NOMO-1 (cell line): ENCODE data around the gene DAO.
"Not testable (repeated sequence)": the region's sequence is repeated elsewhere in the genome, so short reads cannot be mapped to it uniquely, and the experiment has no call there.

ENCODE experiments used
- DNase-seq, 2 experiments: peaks; one replicate each; lab custom pipeline; 2025; ENCODE audit not compliant: unreplicated experiment in 2 of 2; lab: John Stamatoyannopoulos, UW

DAO gene

DNA sequence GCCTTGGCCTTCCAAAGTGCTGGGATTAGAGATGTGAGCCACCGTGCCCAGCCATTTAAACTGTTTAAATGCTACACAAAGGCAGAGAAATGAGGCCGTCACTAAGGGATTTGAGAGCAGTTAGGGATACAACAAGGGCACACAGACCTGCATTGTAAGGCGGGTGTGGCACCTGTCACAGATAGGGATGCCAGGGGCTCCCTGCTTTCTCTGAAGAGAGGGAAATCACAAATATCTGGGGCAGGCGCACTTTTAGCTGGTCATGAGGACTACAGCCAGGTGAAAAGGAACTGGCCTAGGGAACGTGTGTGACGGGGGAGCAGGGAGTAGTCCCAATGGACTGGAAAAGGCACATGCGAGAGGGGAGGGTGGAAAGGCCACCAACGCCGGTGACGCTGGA, 32.2 kb upstream of the DAO start:
- DNase-seq: no peak

DNA sequence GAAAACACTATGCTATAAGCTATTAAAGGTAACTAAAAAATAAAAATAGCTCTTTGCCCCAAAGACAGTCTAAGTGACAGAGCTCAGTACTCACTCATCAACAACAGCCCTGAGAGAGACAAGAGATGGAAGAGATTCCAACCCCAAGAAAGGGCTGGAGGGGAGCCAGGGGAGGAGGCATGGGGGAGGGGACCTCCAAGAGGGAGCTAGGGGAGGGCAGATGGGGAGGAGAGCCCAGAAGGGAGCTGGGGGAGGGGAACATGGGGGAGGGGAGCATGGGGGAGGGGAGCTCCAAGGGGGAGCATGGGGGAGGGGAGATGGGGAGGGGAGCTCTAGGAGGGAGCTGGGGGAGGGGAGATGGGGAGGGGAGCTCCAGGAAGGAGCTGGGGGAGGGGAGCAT, 30.2 kb upstream of the DAO start:
- DNase-seq: no peak

DNA sequence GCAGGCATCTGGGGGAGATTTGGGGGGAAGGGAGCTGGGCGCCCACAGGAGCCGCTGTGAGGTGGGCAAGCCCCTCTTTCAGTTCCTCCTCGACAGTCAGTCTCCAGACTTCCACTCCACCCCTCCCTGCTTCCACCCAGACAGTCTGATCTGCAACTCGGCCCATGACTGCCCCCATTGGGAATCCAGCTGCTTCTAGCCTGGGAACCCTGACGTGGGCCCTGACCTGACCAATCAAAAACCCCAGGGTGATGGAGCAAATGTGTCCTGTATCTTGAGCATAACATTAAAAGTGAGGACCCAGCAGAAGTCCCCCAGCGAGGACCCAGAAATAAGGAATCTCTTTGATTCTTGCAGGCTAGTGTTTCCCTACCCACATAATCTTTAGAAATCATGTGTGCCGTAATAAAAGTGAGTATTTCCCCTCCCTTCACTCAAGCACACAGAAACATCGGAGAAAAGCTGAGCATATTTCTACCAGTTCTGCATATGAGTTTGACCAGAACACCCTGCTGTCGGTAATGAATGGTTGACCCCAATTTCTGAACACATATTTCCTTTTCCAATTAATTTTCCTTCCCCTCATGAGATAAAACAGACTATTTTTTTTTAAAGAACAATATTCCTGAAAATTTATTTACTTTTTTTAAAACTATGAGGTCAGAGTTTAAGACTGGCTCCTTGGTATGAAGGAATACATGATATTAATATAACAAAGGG, 28.9 kb upstream of the DAO start:
- DNase-seq: peak; percentile 71 to 74

DNA sequence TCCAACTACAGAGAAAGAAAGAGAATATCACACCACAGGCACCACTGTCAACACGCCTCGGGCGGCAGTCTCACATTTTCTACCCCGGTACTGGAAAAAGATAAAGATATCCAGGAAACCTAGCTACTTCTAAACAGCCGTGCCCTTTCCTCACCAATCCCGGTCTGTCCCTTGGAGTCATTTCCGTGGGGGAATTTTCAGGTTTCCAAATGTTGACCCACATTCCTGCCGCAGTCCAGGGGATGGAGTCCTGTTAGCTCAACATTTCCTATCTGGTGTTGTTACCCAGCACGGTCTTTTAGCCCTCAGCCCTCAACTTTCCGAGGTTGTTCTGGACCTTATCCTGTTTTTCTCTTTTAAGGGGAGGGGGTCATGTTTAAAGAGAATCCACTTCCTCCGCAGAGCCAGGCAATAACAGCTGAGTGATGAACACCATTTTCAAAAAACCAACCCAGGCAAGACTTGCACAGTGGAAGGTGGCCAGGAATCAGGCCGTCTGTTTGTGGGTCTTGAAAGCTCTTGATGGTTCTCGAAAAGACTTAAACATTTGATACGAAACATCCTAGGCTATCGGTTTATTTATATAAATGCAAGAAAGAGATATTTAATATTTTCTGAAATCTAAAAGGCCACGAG, 27.1 kb upstream of the DAO start:
- no peak for DNase-seq

DNA sequence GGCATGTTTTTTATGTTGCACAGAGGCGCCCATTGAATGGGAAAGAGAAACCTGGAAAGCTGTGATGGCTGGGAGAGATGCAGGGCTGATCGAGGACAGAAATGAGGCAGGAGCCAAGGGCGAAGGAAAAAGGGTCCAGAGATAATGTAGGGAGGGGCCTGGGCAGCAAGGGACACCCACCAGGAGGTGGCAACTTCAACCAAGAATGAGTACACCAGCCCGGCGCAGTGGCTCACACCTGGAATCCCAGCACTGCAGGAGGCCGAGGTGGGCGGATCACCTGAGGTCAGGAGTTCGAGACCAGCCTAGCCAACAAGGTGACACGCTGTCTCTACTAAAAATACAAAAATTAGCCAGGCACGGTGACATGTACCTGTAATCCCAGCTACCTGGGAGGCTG, 26.5 kb upstream of the DAO start:
- DNase-seq: no peak

DNA sequence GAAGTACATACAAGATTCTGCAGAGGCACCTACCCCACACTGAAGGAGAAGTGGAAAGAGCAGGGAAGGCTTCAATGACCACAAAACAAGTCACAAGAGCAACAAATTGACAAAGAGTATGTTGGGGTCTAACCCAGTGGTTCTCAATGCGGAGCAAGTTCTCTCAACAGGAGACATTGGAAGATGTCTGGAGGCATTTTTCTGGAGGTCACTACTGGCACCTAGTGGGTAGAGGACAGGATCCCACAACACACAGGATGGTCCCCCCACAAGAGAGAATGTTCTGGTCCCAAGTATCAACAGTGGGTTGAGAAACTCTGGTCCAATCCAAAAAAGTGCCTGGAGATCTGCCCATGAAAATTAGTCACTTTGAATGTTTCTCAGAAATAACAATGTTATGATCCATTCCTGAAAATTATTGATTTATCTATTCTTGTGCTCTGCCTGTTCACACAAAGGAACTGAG, 25.9 kb upstream of the DAO start:
- no peak for DNase-seq

DNA sequence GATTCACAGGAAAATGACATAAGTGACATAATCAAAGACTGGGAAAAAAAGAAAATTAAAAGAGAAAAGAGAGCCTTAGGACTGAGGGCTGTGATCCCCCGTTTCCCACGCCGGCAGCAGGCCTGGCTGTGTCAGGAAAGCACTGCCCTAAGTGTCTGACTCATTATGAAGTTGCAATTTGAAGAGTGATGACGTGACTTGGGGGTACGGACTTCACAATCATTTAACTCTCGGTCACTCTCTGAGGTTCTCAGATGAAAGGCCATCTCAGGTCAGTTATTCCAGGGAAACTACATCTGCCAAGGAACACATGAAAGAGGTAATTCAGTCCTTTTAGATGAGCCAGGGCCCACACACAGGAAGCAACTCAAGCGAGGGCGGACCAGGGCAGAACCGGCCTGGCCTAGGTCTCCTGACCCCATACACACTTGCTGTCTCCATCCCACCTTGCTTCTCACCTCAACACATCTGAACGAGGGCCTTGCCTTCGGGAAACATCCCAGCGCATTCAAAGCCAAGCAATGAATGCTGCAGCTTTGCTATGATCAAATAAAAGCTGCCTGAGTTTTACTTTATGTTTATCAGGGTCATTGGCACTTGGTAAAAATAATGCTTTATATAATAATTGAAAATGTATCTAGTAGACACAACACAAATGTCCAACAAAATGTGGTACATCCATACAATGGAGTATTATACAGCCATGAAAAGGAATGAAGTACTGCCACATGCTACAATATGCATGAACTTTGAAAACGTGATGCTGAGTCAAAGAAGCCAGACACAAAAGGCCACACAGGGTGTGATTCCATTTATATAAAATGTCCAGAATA, 25.2 kb upstream of the DAO start:
- no peak for DNase-seq

DNA sequence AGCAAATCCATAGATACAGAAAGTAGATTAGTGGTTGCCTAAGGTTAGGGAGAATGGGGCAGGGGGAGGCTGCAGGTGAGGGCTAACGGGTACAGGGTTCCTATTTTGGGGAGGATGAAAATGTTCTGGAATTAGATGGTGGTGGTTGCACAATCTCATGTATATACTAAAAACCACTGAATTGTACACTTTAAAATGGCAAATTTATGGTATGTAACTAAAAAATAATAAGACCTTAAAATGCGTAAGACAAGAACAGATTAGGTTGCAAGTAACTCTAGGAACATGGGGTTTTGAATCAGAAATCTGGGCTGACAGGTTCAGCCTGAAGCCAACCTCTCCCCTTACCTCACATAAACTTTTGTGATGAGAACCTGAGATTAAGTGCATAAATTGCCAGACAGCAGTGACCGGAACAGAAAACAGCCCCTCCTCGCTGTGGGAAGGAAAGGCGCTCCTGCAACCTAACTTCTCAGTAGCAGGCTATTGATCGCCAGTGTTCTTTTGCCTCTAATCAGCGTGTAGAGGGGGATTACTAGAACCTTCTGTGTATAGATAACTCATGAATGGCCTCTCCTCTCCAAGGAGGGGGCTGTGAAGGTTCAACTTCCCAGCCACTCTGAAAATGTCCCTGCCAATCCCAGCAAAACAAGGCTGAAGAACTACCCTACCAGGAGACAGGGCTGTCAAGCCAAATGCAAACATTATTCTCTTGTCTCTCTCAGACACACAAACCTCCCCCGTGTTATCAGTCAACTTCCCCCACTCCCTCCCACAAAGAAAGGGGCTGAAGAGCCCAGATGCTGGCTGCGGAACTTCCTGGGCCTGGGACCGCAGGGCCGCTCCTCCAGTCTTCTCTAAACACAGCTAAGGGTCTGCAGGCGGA, 24.4 kb upstream of the DAO start:
- DNase-seq: no peak

DNA sequence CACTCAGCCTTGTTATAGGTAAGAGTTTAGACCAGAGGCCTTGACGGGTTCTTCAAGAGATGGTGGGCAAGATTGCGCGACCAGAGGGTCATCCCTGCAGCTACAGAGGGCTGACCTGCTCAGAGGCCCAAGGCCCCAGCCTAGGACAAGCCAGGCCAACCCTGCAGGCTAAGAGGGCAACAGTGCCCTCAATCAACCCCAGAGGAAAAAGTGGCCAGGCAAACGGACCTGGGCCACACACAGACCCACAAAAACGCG, 23.8 kb upstream of the DAO start:
- no peak for DNase-seq

DNA sequence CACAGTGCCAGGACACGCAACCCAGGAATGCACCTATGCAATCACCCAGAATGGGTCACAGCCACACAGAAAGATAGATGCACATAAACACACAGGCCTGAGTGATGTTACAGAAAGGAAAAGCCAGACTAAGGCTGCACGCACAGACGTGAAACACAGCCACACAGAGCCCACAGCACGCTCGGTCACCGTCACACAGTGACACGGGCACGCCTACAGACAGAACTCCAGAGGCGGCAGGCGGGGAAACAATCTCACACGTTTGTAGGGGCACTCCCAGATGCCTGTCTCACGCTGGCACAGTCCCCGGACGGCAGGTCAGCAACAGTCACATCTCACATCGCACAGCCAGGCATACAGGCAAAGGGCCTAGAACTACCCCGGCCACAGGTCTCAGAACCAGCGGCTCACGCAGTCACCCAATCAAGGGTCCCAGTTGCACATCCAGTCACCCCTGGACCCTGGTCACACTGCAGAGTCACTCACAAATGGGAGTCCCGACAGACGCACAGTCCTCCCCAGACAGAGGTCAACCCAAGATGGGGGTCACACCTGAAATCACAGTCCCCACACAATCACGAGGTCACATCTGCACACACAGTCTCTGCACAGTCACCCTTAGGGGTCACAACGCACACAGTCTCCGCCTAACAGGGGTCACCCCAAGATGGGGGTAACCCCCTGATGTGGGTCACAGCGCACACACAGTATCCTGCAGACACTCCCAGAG, 23.3 kb upstream of the DAO start:
- DNase-seq: peak in 1 of 2 experiments; percentile 23

DNA sequence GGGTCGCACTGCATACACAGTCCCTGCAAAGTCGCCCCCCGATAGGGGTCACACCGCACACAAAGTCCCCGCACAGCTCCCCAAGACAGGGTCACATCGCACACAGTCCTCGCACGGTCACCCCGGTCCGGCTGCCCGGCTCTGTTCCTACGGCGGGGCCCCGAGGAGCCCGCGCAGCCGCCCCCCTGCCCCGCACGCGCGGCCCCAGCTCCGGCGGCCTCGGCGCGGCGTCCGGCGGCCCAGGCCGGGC, 22.8 kb upstream of the DAO start:
- no peak for DNase-seq

DNA sequence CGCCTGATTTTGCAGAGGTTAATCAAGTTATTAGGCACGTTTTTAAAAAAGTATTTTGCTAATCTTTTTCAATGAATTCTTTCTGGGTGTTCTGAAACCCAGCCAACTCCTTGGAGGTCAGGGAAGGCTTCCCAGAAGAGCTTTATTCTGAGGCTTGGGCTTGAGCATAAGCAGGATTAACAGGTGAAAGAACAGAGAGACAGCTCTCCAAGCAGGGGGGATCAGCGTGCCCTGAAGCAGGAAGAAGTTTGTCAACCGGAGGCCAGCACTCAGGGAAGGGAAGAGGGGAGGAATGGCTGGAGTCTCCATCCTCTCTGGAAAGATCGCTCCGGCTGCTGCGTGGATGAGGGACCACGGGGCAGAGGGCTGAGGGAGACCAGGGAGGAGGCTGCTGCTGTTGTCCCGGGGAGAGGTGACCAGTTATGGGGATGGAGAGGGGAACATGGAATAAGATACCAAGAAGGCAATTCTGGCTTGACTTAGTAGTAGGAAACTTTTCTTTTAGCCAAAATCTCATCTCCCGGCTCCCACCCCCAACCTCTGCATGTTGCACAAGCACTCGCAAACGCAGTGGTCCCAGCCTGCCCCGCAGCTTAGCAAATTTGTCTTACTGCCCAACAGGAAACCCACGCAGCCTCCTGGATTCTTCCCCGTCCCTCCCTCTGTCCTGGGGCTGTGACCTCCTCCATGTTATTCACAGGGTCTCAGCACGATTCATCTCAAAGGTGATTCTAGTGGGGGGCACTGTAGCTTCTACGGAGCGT, 21.4 kb upstream of the DAO start:
- no peak for DNase-seq

DNA sequence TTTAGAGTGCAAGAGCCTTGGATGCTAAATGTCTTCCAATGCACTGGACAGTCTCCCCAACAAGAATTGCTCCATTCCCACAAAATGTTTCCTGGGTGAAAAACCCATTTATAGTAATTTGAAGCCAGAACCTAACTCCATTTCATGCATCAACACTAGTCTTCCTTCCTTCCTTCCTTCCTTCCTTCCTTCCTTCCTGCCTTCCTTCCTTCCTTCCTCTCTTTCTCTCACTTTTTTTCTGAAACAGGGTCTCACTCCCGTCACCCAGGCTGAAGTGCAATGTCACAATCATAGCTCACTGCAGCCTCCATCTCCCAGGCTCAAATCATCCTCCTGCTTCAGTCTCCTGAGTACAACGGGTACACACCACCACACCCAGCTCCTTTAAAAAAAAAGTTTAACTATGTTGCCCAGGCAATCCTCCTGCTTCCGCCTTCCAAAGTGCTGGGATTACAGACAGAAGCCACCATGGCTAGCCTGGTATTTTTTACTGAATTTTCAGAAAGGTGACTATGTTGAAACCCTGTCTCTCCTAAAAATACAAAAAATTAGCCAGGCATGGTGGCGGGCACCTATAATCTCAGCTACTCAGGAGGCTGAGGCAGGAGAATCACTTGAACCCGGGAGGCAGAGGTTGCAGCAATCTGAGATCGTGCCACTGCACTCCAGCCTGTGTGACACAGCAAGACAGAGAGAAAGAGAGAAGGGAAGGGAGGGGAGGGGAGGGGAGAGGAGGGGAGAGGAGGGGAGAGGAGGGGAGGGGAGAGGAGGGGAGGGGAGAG, 20.6 kb upstream of the DAO start:
- not testable (repeated sequence) for DNase-seq

DNA sequence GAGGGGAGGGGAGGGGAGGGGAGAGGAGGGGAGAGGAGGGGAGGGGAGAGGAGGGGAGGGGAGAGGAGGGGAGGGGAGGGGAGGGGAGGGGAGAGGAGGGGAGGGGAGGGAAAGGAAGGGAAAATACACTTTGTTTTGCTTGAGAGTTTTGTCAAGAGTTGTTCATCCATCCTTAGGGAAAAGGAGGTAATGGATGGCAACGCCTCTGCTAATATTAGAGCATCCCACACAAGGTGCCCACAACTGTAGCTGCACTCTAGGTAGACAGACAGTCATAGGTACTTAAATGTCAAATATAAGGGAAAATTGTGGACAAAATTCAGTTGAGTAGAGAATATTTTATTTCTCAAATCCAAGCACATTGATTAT, 20.0 kb upstream of the DAO start:
- DNase-seq: no peak

DNA sequence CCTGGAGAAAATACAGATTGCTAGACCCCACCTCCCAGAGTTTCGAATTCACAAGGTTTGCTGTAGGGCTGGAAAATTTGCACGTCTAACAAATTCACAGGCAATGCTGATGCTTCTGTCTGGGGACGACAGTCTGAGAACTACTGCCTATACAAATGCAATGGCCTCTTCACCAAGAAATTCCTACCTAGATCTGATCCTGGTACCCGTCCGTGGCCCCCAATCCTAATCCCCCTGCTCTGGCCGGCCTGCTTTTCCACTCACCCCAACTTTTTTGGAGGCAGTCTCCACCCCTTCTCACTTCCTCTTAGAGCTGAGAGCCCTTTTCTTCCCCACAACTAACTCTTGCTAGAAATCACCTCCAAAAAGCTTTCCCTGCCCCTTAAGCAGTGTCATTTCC, 19.4 kb upstream of the DAO start:
- DNase-seq: peak; percentile 42 to 43

DNA sequence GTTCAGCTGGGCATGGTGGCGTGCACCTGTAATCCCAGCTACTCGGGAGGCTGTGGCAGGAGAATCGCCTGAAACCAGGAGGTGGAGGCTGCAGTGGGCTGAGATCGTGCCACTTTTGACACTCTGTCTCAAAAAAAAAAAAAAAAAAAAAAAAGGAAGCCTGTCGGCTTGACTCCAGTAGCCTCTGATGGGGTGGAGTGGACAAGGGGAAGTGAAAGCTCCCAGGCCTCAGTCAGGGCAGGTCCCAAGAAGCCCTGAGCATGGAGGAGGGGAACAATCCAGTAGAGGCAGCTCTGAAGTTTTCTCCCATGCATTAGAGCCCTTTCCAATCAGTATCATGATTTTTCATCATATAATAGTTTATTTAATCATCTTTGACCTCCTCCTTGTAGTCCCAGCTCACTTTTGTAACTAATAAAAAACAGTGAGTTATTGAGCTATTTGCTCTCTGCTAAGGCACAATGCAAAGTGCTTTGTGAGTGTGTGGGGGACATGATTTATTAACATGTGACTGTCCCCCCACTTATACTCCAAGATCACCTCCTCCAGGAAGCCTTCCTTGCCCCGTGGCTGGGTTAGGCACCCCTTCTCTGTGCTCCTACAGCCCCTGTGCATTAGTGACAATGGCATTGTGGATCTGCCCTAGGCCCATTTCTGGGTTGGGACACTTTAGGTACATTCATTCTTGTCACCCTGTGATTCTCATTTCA, 17.9 kb upstream of the DAO start:
- DNase-seq: peak; percentile 87 to 89

DNA sequence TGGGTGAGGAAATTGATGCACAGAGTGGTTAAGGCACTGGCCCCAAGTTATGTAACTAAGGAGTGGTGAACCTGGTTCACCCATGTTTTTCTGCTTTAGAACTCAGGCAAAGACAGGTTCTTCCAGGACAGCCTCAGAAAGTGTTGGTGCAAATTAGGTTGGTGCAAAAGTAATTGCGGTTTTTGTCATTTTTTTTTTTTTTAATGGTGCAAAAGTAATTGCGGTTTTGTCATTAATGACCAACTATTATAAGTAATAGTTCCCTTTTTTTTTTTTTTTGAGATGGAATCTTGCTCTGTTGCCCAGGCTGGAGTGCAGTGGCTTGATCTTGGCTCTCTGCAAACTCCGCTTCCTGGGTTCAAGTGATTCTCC, 17.3 kb upstream of the DAO start:
- no peak for DNase-seq

DNA sequence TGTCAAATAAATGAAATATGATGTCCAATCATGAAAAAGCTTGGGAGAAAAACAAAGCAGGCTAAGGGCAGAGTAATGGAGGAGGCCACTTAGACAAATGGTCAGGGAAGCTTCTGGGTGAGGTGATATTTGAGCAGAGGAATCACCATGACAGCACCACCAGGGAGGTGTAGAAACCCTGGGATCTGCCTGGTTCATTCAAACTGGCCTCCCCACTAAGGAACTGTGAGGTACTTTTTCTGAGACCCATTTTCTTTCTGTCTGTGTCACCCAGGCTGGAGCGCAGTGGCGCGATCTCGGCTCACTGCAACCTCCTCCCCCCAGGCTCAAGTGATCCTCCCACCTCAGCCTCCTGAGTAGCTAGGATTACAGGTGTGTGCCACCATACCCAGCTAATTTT, 14.7 kb upstream of the DAO start:
- no peak for DNase-seq

DNA sequence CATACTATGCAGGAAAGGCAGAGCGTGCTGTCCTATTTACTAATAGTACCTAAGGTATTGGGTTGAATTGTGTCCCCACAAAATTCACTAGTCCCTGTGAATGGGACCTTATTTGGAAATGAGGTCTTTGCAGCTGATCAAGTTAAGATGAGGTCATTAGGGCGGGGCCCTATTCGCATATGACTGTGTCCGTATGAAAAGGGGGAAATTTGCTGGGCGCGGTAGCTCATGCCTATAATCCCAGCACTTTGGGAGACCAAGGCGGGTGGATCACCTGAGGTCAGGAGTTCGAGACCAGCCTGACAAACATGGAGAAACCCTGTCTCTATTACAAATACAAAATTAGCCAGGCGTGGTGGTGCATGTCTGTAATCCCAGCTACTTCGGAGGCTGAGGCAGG, 13.8 kb upstream of the DAO start:
- not testable (repeated sequence) for DNase-seq
